AG04450 (cell line): ENCODE results near the gene RRP1B. TPM values are rescaled to one million over a fixed set of nuclear protein-coding genes. Genes with fewer than 3 reads are reported as not detected.
"Not testable (repeated sequence)": the region's sequence is repeated elsewhere in the genome, so short reads cannot be mapped to it uniquely, and the experiment has no call there.

Experiments used
- CTCF ChIA-PET: fragments of 300-600, 350-600 bp; formaldehyde crosslinking; extraction: SDS; loops from one replicate; lab custom pipeline; 2022; ENCODE audit warnings: antibody characterized with exemption, inconsistent platforms; lab: Charles Lee
- POLR2A ChIA-PET: fragments of 350-600 bp; formaldehyde crosslinking; extraction: SDS; loops from one replicate; lab custom pipeline; 2021; ENCODE audit warnings: antibody characterized with exemption, inconsistent platforms; lab: Yijun Ruan, JAX
- DNase-seq: peaks from one replicate; pipeline ENCODE4 v3.0.0-alpha.2; 2011; ENCODE audit warnings: low read depth, low spot score
- H3K27ac ChIP-seq: one replicate; pipeline ENCODE4 v1.5.1; 2012; ENCODE audit warnings: low read depth, low read length, control low read depth
- H3K27me3 ChIP-seq: one replicate; pipeline ENCODE4 v1.6.0; 2012; ENCODE audit warnings: low read length; ENCODE audit not compliant: control insufficient read depth, insufficient read depth
- H3K4me3 ChIP-seq: 2 replicates; pipeline ENCODE4 v1.5.1; 2011; ENCODE audit warnings: mild to moderate bottlenecking, low read depth, low read length, control low read depth
- H3K9me3 ChIP-seq: 2 replicates; pipeline ENCODE4 v1.5.1; 2012; ENCODE audit warnings: low read length; ENCODE audit not compliant: control insufficient read depth, insufficient read depth
- polyA plus RNA-seq: library from polyadenylated mRNA; depleted of rRNA; stranded (reverse); fragments of >200 nt; gene quantifications from 2 replicates; pipeline ENCODE4 v1.2.3, GENCODE V29; 2011
- TF ChIP-seq, protein P1 (sequence below): IDR thresholded peaks from 2 replicates; pipeline ENCODE4 v1.5.1; 2011; ENCODE audit warnings: low read depth, low read length, control low read depth, inconsistent platforms

RRP1B gene
- polyA plus RNA-seq, 1 experiment = 17.4 TPM

DNA sequence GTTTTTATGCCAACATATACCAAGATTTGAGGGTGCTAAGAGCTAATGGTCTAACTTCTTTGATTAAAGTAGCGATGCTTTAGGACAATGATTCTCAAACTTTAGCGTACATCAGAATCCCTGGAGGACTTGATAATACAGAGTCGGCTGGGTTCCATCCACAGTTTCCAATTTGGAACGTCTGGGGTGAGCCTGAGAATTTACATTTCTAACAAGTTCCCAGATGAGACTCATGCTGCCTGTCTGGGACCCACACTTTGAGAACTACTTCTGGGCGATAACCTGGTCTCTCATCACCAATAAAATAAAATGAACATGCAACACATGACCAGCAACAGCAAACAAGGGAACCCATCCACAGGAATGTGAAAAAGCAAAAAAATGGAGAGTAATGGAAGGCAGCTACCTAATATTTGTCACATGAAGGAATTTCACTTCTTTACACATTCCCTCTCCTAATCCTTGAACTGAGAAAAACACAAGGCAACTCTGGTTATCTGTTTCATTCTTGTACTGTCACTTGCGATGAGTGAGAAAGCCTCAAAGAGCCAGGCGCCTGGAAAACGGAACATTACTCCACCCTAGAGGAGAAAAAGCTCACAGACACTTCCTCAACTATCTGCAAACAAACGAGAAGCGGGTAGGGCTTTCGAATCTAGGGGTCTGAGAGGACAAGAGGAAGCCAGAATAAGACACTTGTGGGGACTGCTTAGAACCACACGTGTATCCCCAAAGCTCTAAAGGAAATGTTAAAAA is 14.0 kb upstream of the RRP1B start:
- DNase-seq = peak; percentile 42
- CTCF ChIA-PET = interaction anchor here (0.6 to 2.5 kb wide), 17 partner anchors 9 to 453 kb away, joined by 3 to 35 read pairs (median 4); no protein-coding TSS in a partner anchor
- H3K9me3 ChIP-seq = no peaks in the 10 kb centered on the region
- no peak overlapping the region for H3K4me3 ChIP-seq
- POLR2A ChIA-PET = no interaction called here
- no peak overlapping the region for H3K27ac ChIP-seq
- peaks cover 3% of the 10 kb centered on the region for H3K27me3 ChIP-seq
- TF ChIP-seq, protein P1, sequence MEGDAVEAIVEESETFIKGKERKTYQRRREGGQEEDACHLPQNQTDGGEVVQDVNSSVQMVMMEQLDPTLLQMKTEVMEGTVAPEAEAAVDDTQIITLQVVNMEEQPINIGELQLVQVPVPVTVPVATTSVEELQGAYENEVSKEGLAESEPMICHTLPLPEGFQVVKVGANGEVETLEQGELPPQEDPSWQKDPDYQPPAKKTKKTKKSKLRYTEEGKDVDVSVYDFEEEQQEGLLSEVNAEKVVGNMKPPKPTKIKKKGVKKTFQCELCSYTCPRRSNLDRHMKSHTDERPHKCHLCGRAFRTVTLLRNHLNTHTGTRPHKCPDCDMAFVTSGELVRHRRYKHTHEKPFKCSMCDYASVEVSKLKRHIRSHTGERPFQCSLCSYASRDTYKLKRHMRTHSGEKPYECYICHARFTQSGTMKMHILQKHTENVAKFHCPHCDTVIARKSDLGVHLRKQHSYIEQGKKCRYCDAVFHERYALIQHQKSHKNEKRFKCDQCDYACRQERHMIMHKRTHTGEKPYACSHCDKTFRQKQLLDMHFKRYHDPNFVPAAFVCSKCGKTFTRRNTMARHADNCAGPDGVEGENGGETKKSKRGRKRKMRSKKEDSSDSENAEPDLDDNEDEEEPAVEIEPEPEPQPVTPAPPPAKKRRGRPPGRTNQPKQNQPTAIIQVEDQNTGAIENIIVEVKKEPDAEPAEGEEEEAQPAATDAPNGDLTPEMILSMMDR = peak; percentile 76

DNA sequence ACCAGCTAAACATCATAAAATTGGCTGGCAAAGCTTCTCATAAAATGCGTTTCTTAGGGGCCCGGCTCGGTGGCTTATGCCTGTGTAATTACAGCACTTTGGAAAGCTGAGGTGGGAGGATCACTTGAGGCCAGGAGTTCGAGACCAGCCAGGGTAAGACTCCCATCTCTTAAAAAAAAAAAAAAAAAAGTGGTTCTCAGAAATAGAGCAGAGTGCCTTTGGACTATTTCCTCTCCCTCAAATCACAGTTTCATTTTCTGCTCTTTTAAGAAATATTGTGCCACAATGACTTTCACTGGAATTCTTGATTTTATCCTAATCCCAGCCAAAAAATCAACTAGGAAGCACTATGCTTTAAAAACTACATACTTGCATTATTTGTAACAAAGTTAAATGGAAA is 13.4 kb upstream of the RRP1B start:
- Histone ChIP-seq H3K9me3 (no peaks in the 10 kb centered on the region), H3K27ac (no peak overlapping the region), H3K27me3 (peaks cover 3% of the 10 kb centered on the region), H3K4me3 (no peak overlapping the region)
- no peak for DNase-seq
- TF ChIP-seq, protein P1 = no peak
- CTCF ChIA-PET = interaction anchor here (0.7 to 2.5 kb wide), 15 partner anchors 9 to 454 kb away, joined by 3 to 35 read pairs (median 4); no protein-coding TSS in a partner anchor
- POLR2A ChIA-PET = no interaction called here

DNA sequence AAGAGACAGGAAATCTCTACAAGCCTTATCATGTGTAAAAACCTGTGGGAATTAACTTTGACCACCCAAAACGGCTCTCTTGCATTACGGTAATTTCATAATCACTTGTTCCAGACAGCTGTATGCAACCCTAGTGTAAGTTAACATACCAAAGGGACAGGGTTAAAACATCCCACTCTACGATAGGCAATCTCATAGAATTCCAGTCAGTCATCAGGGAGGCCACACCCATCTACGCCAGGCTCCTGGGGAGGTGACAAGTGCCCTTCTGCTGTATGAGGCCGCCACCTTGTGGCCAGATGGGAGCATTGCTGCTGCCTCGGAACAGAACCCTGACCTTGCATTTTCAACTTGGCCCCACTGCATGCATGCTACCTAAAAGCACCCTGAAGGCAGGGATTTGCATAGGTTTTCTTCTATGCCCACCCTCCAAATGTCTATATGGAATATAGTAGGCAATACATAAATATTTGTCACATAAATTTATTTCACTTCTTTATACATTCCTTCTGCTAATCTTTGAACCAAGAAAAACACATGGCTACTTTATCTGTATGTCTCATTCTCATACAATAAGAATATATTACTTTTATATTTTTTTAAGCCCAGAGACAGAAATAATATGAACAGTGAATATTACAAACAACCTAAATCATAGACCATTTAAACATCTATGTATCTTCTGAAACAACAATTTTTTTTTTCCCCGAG is 12.7 kb upstream of the RRP1B start:
- ChIA-PET CTCF (interaction anchor here (0.7 to 2.5 kb wide), 15 partner anchors 8 to 455 kb away, joined by 3 to 35 read pairs (median 4); no protein-coding TSS in a partner anchor), POLR2A (no interaction called here)
- no peak overlapping the region for H3K27ac ChIP-seq
- peaks cover 3% of the 10 kb centered on the region for H3K27me3 ChIP-seq
- H3K9me3 ChIP-seq = no peaks in the 10 kb centered on the region
- TF ChIP-seq, protein P1 = peak; percentile 99
- no peak overlapping the region for H3K4me3 ChIP-seq
- peak; percentile 81 for DNase-seq

DNA sequence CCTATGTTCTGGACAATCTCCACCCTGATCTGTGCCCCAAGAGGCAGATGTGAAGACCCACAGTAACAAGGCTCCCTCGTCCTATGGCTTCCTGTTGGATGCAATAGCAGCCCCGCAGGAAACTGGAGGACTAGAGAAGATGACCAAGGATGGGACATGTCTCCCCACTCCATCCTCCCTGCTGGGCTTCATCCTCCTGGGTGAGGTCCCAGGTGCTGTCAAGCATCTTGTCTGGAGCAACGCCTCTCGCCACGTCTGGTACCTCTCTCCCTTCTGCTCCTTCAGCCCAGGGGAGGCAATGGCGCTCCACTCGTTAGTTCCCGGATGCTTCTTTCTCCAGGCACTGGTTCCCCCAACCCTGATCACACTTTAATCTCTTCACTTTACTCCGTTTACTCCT is 11.2 kb upstream of the RRP1B start:
- DNase-seq = no peak
- Histone ChIP-seq H3K9me3 (no peaks in the 10 kb centered on the region), H3K4me3 (no peak overlapping the region), H3K27me3 (peaks cover 3% of the 10 kb centered on the region), H3K27ac (no peak overlapping the region)
- ChIA-PET POLR2A (no interaction called here), CTCF (no interaction called here)
- TF ChIP-seq, protein P1 = no peak

DNA sequence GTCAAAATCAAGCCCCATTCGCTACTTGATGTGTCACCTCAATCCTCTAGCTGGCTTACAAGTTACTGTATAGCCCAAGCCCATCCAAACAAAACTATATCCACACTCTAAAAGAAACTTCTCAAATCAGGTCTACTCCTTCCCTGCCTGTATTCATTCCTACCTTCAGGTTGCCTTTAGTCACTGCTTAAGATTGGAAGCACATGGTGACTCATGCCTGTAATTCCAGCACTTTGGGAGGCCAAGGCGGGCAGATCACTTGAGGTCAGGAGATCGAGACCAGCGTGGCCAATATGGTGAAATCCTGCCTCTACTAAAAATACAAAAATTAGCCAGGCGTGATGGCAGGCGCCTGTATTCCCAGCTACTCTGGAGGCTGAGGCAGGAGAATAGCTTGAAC is 7.4 kb upstream of the RRP1B start:
- DNase-seq, H3K4me3 ChIP-seq, H3K27ac ChIP-seq, H3K27me3 ChIP-seq, H3K9me3 ChIP-seq, POLR2A ChIA-PET: not testable (repeated sequence)
- CTCF ChIA-PET = interaction anchor here (0.7 kb wide), 1 partner anchor 359 kb away, joined by 3 read pairs; no protein-coding TSS in a partner anchor
